Neuronal stem cell (in vitro differentiated cells): ENCODE data around the gene SOCS2.

Experiments used
- DNase-seq: peaks from one replicate; pipeline ENCODE4 v3.0.0-alpha.2; 2013; ENCODE audit warnings: low spot score
- H2AFZ ChIP-seq: one replicate; pipeline ENCODE4 v1.6.1; 2013; ENCODE audit warnings: mild to moderate bottlenecking, low read length, inconsistent platforms
- H2AK5ac ChIP-seq: 2 replicates; pipeline ENCODE4 v1.6.1; 2013; ENCODE audit warnings: low read depth, mild to moderate bottlenecking, inconsistent platforms, low read length, moderate library complexity, mixed read lengths
- H2BK120ac ChIP-seq: 2 replicates; pipeline ENCODE4 v1.6.1; 2013; ENCODE audit warnings: low read depth, mild to moderate bottlenecking, inconsistent platforms, low read length, moderate library complexity, mixed read lengths
- H2BK12ac ChIP-seq: one replicate; pipeline ENCODE4 v1.6.1; 2013; ENCODE audit warnings: low read length, inconsistent platforms
- H2BK15ac ChIP-seq: 2 replicates; pipeline ENCODE4 v1.6.1; 2013; ENCODE audit warnings: mild to moderate bottlenecking, low read length, inconsistent platforms, mixed read lengths
- H2BK5ac ChIP-seq: one replicate; pipeline ENCODE4 v1.6.1; 2013; ENCODE audit warnings: inconsistent platforms, mild to moderate bottlenecking, low read length, moderate library complexity
- H3K14ac ChIP-seq: one replicate; pipeline ENCODE4 v1.6.1; 2013; ENCODE audit warnings: low read length, inconsistent platforms
- H3K18ac ChIP-seq: 2 replicates; pipeline ENCODE4 v1.6.1; 2013; ENCODE audit warnings: low read length, inconsistent platforms
- H3K23ac ChIP-seq: 2 replicates; pipeline ENCODE4 v1.6.1; 2013; ENCODE audit warnings: low read depth, mild to moderate bottlenecking, mixed read lengths, low read length, inconsistent platforms; ENCODE audit not compliant: poor library complexity
- H3K27ac ChIP-seq: replicated peaks from 3 replicates; pipeline ENCODE4 v1.5.1; 2013; ENCODE audit warnings: low read length, inconsistent platforms
- H3K27me3 ChIP-seq, 3 experiments: 2 replicates each; pipeline ENCODE4 v1.6.1; 2013; ENCODE audit warnings: low read length in 3 of 3, mild to moderate bottlenecking in 2 of 3, inconsistent platforms in 1 of 3, low read depth in 1 of 3, mixed read lengths in 1 of 3, moderate library complexity in 1 of 3; ENCODE audit not compliant: control insufficient read depth in 3 of 3, insufficient read depth in 3 of 3
- H3K36me3 ChIP-seq, 2 donors: replicated peaks in 1 of 2; 2 replicates each; pipeline ENCODE4 v1.6.1; 2013; ENCODE audit warnings: low read length in 2 of 2; ENCODE audit not compliant: control insufficient read depth in 2 of 2, insufficient read depth in 2 of 2
- H3K4ac ChIP-seq: 2 replicates; pipeline ENCODE4 v1.6.1; 2013; ENCODE audit warnings: inconsistent platforms, mild to moderate bottlenecking, low read length, moderate library complexity
- H3K4me1 ChIP-seq, 2 donors: 1 replicate in 1 of 2; 2 replicates in 1 of 2; pipeline ENCODE4 v1.6.1; 2013; ENCODE audit warnings: low read length in 2 of 2, low read depth in 1 of 2; ENCODE audit not compliant: control insufficient read depth in 2 of 2, insufficient read depth in 1 of 2
- H3K4me2 ChIP-seq: one replicate; pipeline ENCODE4 v1.6.1; 2013; ENCODE audit warnings: mild to moderate bottlenecking, low read length, inconsistent platforms; ENCODE audit not compliant: insufficient read depth, poor library complexity, severe bottlenecking
- H3K4me3 ChIP-seq, 2 donors: 2 replicates each; pipeline ENCODE4 v1.5.1; 2013; ENCODE audit warnings: low read length in 2 of 2, mild to moderate bottlenecking in 2 of 2, inconsistent platforms in 1 of 2, moderate library complexity in 1 of 2
- H3K79me1 ChIP-seq: one replicate; pipeline ENCODE4 v1.6.1; 2013; ENCODE audit warnings: low read depth, mild to moderate bottlenecking, inconsistent platforms, low read length, moderate library complexity
- H3K9ac ChIP-seq: one replicate; pipeline ENCODE4 v1.6.1; 2013; ENCODE audit warnings: mild to moderate bottlenecking, low read depth, low read length, inconsistent platforms; ENCODE audit not compliant: poor library complexity
- H3K9me3 ChIP-seq, 2 donors: replicated peaks in 1 of 2; 2 replicates each; pipeline versions ENCODE3 to v1.6.1; 2013; ENCODE audit warnings: low read length in 2 of 2, mild to moderate bottlenecking in 2 of 2, inconsistent platforms in 1 of 2, low read depth in 1 of 2, mixed read lengths in 1 of 2, moderate library complexity in 1 of 2; ENCODE audit not compliant: control insufficient read depth in 2 of 2, insufficient read depth in 1 of 2
- H4K8ac ChIP-seq: one replicate; pipeline ENCODE4 v1.6.1; 2013; ENCODE audit warnings: low read depth, mild to moderate bottlenecking, inconsistent platforms, low read length, moderate library complexity
- H4K91ac ChIP-seq: one replicate; pipeline ENCODE4 v1.6.1; 2013; ENCODE audit warnings: low read length, low read depth, mild to moderate bottlenecking, inconsistent platforms; ENCODE audit not compliant: poor library complexity
- WGBS, 2 donors: extraction: QIAGEN DNeasy Blood & Tissue Kit; methylation state at CpG; one replicate each; pipeline ENCODE4 v1.1.7; 2013; ENCODE audit warnings: missing lambda C conversion rate in 2 of 2, mixed read lengths in 1 of 2; ENCODE audit not compliant: insufficient read length in 2 of 2, insufficient replicate concordance in 1 of 2; ENCODE audit errors: extremely low coverage in 2 of 2; 5-methylcytosine and 5-hydroxymethylcytosine counted together

SOCS2 gene

GRCh38 chr12:93616584-93617101 lies 44.2 kb downstream of the SOCS2 start:
- WGBS, 2 donors, result no CpG with 5 or more reads among the region's 8 CpGs
- Histone ChIP-seq H3K23ac (no peak overlapping the region), H2AFZ (peak overlapping the region; percentile 26), H3K79me1 (no peaks in the 10 kb centered on the region), H4K8ac (no peak overlapping the region), H3K36me3 (no peaks in the 10 kb centered on the region), H3K9me3 (no peaks in the 10 kb centered on the region), H3K4me3 (no peak overlapping the region), H2BK12ac (no peak overlapping the region), H3K9ac (no peak overlapping the region), H3K27me3 (no peaks in the 10 kb centered on the region), H2AK5ac (no peak overlapping the region), H3K4me1 (peaks cover 7% of the 10 kb centered on the region in 2 donors), H3K18ac (no peak overlapping the region), H3K4me2 (no peak overlapping the region), H2BK120ac (no peak overlapping the region), H3K27ac (no peak overlapping the region), H4K91ac (no peak overlapping the region), H3K14ac (no peak overlapping the region), H2BK15ac (no peak overlapping the region), H3K4ac (no peak overlapping the region), H2BK5ac (no peak overlapping the region)
- DNase-seq, result peak; percentile 26

- Histone ChIP-seq H2BK12ac (no peak overlapping the region), H3K4me2 (no peak overlapping the region), H3K27me3 (no peaks in the 10 kb centered on the region), H3K4me3 (peak overlapping the region in 1 of 2 donors; percentile 10), H3K27ac (no peak overlapping the region), H3K4ac (no peak overlapping the region), H3K18ac (no peak overlapping the region), H2AK5ac (no peak overlapping the region), H2AFZ (no peak overlapping the region), H3K36me3 (no peaks in the 10 kb centered on the region), H3K9ac (no peak overlapping the region), H2BK120ac (no peak overlapping the region), H3K23ac (no peak overlapping the region), H3K14ac (no peak overlapping the region), H2BK15ac (no peak overlapping the region), H4K91ac (no peak overlapping the region), H3K9me3 (no peaks in the 10 kb centered on the region), H3K4me1 (peaks cover 7% of the 10 kb centered on the region in 2 donors), H4K8ac (no peak overlapping the region), H2BK5ac (no peak overlapping the region), H3K79me1 (no peaks in the 10 kb centered on the region)
- WGBS, 2 donors, result no CpG with 5 or more reads among the region's 8 CpGs
- no peak for DNase-seq
These were observed 46.5 kb downstream of the SOCS2 start for GRCh38 chr12:93618891-93619410.

- Histone ChIP-seq H2BK120ac (no peak overlapping the region), H4K8ac (no peak overlapping the region), H3K79me1 (no peaks in the 10 kb centered on the region), H2AK5ac (no peak overlapping the region), H3K4me1 (peaks cover under 1% of the 10 kb centered on the region in 2 donors), H2BK5ac (no peak overlapping the region), H3K27ac (no peak overlapping the region), H3K23ac (no peak overlapping the region), H3K4ac (no peak overlapping the region), H2AFZ (no peak overlapping the region), H3K36me3 (no peaks in the 10 kb centered on the region), H2BK15ac (no peak overlapping the region), H3K14ac (no peak overlapping the region), H3K4me2 (no peak overlapping the region), H3K27me3 (no peaks in the 10 kb centered on the region), H4K91ac (no peak overlapping the region), H3K9me3 (no peaks in the 10 kb centered on the region), H3K4me3 (no peak overlapping the region), H2BK12ac (no peak overlapping the region), H3K9ac (no peak overlapping the region), H3K18ac (no peak overlapping the region)
- no peak for DNase-seq
- WGBS, 2 donors, result no CpG with 5 or more reads among the region's 2 CpGs
These were observed 49.5 kb downstream of the SOCS2 start for GRCh38 chr12:93621986-93622385.

- Histone ChIP-seq H3K18ac (no peak overlapping the region), H3K27ac (no peak overlapping the region), H3K9ac (no peak overlapping the region), H2BK120ac (no peak overlapping the region), H3K9me3 (no peaks in the 10 kb centered on the region), H2BK12ac (no peak overlapping the region), H2BK5ac (no peak overlapping the region), H3K79me1 (no peaks in the 10 kb centered on the region), H2BK15ac (no peak overlapping the region), H3K14ac (no peak overlapping the region), H3K27me3 (no peaks in the 10 kb centered on the region), H3K4ac (no peak overlapping the region), H3K4me2 (no peak overlapping the region), H3K4me1 (no peaks in the 10 kb centered on the region), H2AK5ac (no peak overlapping the region), H4K8ac (no peak overlapping the region), H3K23ac (no peak overlapping the region), H2AFZ (no peak overlapping the region), H3K4me3 (no peak overlapping the region), H3K36me3 (no peaks in the 10 kb centered on the region), H4K91ac (no peak overlapping the region)
- no peak for DNase-seq
- WGBS, 2 donors, result no CpG with 5 or more reads among the region's 2 CpGs
These were observed 50.0 kb downstream of the SOCS2 start for GRCh38 chr12:93622485-93622884.
